ENCODE results near the gene STK16. TPM values are rescaled to one million over a fixed set of nuclear protein-coding genes. Genes with fewer than 3 reads are reported as not detected.

STK16 gene
- total and polyA plus RNA-seq, 2 of the 13 experiments (the other 11 are each of a cell fraction or from before 2014, with no cell fraction given): 28.0 to 50.9 TPM

- TF ChIP-seq, protein P1, sequence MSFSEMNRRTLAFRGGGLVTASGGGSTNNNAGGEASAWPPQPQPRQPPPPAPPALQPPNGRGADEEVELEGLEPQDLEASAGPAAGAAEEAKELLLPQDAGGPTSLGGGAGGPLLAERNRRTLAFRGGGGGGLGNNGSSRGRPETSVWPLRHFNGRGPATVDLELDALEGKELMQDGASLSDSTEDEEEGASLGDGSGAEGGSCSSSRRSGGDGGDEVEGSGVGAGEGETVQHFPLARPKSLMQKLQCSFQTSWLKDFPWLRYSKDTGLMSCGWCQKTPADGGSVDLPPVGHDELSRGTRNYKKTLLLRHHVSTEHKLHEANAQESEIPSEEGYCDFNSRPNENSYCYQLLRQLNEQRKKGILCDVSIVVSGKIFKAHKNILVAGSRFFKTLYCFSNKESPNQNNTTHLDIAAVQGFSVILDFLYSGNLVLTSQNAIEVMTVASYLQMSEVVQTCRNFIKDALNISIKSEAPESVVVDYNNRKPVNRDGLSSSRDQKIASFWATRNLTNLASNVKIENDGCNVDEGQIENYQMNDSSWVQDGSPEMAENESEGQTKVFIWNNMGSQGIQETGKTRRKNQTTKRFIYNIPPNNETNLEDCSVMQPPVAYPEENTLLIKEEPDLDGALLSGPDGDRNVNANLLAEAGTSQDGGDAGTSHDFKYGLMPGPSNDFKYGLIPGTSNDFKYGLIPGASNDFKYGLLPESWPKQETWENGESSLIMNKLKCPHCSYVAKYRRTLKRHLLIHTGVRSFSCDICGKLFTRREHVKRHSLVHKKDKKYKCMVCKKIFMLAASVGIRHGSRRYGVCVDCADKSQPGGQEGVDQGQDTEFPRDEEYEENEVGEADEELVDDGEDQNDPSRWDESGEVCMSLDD (CRISPR knock-in tag; IDR thresholded peaks at IDR 0.05; ENCODE audit: borderline replicate concordance): 0 out of 2 replicates have a peak, but pooled peaks have one; percentile 22
- TF ChIP-seq AGO1 (IDR thresholded peaks at IDR 0.05; ENCODE audit: low read depth, low read length, poor library complexity, severe bottlenecking) (peak; percentile 64), ETV6 (CRISPR knock-in tag; conservative IDR thresholded peaks at IDR 0.05) (peak; percentile 89; the same call in 1 of the 2 replicates), ELF3 (CRISPR knock-in tag; IDR thresholded peaks at IDR 0.05) (peak; percentile 88), XRCC5 (optimal IDR thresholded peaks at IDR 0.05; ENCODE audit: low read length) (peak; percentile 99), MTF2 (CRISPR knock-in tag; IDR thresholded peaks at IDR 0.05; ENCODE audit: borderline replicate concordance) (peak; percentile 99), ZFP1 (CRISPR knock-in tag; IDR thresholded peaks at IDR 0.05) (peak; percentile 83; the same call in 1 of the 2 replicates), NR1H2 (CRISPR knock-in tag; IDR thresholded peaks at IDR 0.05; ENCODE audit: borderline replicate concordance, low read depth) (no peak), HOMEZ (CRISPR knock-in tag; IDR thresholded peaks at IDR 0.05; ENCODE audit: low read depth) (0 out of 2 replicates have a peak, but pooled peaks have one; percentile 12), RCOR2 (CRISPR knock-in tag; IDR thresholded peaks at IDR 0.05) (peak; percentile 56; the same call in 1 of the 2 replicates), TEAD3 (CRISPR knock-in tag; optimal IDR thresholded peaks at IDR 0.05; ENCODE audit: borderline replicate concordance) (peak; percentile 75), ZNF24 (IDR thresholded peaks at IDR 0.05) (0 out of 2 replicates have a peak, but pooled peaks have one; percentile 69), ISL2 (CRISPR knock-in tag; IDR thresholded peaks at IDR 0.05) (peak; percentile 78; the same call in 1 of the 2 replicates)
- TF ChIP-seq, protein P2, sequence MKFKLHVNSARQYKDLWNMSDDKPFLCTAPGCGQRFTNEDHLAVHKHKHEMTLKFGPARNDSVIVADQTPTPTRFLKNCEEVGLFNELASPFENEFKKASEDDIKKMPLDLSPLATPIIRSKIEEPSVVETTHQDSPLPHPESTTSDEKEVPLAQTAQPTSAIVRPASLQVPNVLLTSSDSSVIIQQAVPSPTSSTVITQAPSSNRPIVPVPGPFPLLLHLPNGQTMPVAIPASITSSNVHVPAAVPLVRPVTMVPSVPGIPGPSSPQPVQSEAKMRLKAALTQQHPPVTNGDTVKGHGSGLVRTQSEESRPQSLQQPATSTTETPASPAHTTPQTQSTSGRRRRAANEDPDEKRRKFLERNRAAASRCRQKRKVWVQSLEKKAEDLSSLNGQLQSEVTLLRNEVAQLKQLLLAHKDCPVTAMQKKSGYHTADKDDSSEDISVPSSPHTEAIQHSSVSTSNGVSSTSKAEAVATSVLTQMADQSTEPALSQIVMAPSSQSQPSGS (CRISPR knock-in tag; IDR thresholded peaks at IDR 0.05): peak; percentile 85
- TF ChIP-seq, protein P3, sequence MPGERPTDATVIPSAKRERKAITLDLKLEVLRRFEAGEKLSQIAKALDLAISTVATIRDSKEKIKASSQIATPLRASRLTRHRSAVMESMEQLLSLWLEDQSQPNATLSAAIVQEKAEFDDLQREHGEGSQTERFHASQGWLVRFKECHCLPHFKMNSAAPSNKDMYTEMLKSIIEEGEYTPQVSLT (CRISPR knock-in tag; IDR thresholded peaks at IDR 0.05; ENCODE audit: borderline replicate concordance, low read depth): peak; percentile 19; the same call in 1 of the 2 replicates
- TF ChIP-seq, protein P4, sequence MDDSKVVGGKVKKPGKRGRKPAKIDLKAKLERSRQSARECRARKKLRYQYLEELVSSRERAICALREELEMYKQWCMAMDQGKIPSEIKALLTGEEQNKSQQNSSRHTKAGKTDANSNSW (CRISPR knock-in tag; IDR thresholded peaks at IDR 0.05; ENCODE audit: borderline replicate concordance): no peak; the same call in 1 of the 2 replicates
- TF ChIP-seq, protein P5, sequence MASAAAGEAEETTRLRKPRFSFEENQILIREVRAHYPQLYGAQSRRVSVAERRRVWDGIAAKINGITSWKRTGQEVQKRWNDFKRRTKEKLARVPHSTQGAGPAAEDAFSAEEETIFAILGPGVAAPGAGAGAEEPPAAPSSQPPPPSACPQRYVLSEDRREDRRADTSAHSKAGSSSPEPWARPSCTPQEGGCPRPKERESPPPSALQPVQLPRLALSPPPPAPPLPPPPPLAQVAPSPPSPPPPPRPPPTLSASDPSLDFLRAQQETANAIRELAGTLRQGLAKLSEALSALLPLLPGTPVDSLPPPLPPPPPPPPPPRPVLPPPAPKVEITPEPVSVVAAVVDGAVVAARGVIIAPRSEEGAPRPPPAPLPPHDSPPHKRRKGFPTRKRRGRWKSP (CRISPR knock-in tag; IDR thresholded peaks at IDR 0.05): no peak; the same call in 1 of the 2 replicates
Measured at GRCh38 chr2:219294356-219295351, 49.4 kb downstream of the STK16 start (continued).
